Frontal cortex (tissue), 4 donors: ENCODE results near the gene THBD. TPM values are rescaled to one million over a fixed set of nuclear protein-coding genes. Genes with fewer than 3 reads are reported as not detected.

ENCODE experiments used
- DNase-seq, 2 donors: peaks; one replicate each; pipeline ENCODE4 v3.0.0; 2012; ENCODE audit warnings: low spot score in 2 of 2
- FAIRE-seq: peaks from 2 replicates; lab custom pipeline; 2012; peaks lifted over from hg19 to GRCh38; lab: Jason Lieb, UNC
- total RNA-seq: library from RNA; depleted of rRNA; stranded (reverse); fragments of >200 nt; gene quantifications from one replicate; pipeline ENCODE4 v1.2.3, GENCODE V29; 2014
- donor health status: control.
- donor health status: control.
- donor health status: control.

THBD gene
- total RNA-seq, 1 donor from 2014 or later: 1.2 TPM

- no peak for DNase-seq
- FAIRE-seq: no peak
Measured at GRCh38 chr20:23021541-23021940, 27.9 kb downstream of the THBD start.

DNA sequence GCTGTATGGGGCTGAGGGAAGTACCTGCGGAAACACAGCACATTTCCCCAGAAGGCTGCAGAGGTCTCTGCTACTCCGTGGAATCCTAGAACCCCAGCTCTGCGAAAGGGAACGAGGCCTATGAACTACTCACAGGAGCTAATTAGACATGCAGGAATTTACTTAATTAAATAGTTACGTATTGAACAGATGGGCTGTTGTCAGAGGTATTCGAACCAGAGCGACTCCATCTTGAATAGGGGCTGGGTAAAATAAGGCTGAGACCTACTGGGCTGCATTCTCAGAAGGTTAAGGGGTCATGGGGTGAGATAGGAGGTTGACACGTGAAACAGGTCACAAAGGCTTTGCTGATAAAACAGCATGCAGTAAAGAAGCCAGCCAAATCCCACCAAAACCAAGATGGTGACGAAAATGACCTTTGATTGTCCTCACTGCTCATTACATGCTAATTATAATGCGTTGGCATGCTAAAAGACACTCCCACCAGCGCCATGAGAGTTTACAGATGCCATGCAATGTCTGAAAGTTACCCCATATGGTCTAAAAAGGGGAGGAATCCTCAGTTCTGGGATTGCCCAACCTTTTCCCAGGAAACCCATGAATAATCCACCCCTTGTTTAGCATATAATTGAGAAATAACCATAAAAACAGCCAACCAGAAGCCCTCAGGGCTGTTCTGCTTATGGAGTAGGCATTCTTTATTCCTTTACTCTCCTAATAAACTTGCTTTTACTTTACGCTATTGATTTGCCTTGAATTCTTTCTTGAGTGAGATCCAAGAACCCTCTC lies 29.0 kb downstream of the THBD start:
- FAIRE-seq (no peak), DNase-seq (no peak)

GRCh38 chr20:23019403-23019802 lies 30.1 kb downstream of the THBD start:
- DNase-seq (no peak), FAIRE-seq (no peak)

DNA sequence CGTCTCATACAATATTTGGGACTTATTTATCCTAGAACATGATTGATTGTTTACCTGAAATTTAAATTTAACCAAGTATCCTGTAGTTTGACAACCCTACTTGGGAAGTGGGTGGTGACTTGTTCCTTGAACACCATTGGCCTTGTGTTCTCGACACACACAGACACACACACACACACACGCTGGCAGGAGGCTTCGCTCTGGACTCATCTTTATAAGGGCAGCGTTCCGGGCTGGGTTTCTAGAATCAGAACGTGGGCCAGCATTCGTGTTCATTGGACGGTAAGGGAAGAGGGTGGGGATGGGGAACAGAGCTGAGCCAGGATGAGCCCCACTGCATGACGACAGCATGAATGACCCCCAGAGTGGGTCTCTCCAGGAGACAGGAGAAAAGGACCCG lies 30.5 kb downstream of the THBD start:
- FAIRE-seq: no peak

GRCh38 chr20:23018432-23018831 lies 31.0 kb downstream of the THBD start:
- FAIRE-seq (no peak), DNase-seq (no peak)

More for the DNA sequence above, 30.5 kb downstream of the THBD start:
- DNase-seq: no peak

DNA sequence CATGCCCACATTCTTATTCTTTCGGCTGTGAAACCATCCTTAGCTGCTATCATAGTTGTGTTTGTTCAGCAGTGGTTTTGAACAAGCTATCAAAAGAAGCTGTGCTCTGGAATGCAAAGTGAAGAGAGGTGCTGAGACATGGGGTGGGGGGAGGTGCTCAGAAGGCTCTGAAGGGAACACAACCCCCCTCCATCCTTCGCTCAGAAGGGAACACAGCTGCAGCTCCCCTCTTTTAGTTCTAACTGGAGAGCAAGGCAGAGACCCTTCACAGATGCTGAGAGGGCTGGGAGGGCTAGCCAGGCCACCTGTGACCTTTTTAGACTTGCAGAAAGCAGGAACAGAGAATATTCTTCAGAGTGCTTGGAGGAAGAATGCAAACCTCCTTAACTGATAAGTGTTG lies 32.0 kb downstream of the THBD start:
- DNase-seq (no peak), FAIRE-seq (no peak)

GRCh38 chr20:23013429-23013828 lies 36.0 kb downstream of the THBD start:
- no peak for FAIRE-seq
- DNase-seq: no peak

DNA sequence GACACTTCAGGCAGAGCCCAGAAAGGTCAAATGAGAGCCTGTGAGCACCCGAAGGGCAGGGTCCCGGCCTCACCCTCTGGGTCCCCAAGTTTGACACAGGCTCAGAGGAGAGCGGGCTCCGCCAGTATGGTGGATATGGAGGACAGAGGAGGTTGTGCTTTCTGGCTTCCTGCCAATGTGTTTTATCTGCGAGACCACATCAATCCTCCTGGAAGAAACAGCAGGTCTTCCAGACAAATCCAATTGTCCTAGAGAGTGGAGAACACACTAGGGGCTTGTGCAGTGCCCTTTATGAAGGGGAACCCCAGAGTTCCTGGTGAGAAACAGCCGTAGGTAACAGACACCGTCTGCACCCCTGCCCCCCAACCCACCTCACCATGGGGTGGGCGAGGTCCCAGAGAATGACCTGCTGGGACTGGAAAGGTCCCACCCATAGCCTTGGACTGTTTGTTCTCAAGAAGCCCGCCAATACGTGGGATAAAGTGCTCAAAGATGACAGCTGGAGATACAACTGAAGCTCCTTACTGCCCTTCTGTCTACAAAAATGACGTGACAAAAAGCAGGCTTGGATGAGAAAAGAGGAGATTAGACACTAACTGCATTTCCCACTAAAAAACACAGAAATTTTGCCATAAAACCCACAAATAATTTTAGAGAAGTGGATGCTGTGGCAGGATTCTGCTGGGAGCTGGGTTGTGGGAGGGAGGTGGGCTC lies 38.3 kb downstream of the THBD start:
- FAIRE-seq (no peak), DNase-seq (no peak)

- FAIRE-seq (no peak), DNase-seq (no peak)
Measured at GRCh38 chr20:23010096-23010495, 39.4 kb downstream of the THBD start.

GRCh38 chr20:23009636-23010035 lies 39.8 kb downstream of the THBD start:
- no peak for DNase-seq
- no peak for FAIRE-seq

DNA sequence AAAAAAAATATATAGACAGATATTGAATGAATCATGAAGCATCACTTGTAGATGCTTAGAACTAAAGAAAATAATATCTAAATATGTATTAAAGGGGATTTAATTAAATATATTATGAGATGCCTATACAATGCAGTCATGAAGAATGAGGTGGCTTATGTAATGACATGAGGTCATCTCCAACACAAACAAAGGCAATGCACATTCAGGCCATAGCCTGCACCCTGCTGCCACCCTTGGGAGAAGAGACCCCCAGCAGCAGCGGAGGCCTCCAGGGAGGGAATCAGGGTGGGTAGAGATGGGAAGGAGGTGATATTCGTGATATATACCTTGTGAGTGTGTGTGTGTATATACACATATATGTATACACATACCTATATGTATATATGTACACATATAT lies 40.8 kb downstream of the THBD start:
- no peak for FAIRE-seq
- DNase-seq: no peak

DNA sequence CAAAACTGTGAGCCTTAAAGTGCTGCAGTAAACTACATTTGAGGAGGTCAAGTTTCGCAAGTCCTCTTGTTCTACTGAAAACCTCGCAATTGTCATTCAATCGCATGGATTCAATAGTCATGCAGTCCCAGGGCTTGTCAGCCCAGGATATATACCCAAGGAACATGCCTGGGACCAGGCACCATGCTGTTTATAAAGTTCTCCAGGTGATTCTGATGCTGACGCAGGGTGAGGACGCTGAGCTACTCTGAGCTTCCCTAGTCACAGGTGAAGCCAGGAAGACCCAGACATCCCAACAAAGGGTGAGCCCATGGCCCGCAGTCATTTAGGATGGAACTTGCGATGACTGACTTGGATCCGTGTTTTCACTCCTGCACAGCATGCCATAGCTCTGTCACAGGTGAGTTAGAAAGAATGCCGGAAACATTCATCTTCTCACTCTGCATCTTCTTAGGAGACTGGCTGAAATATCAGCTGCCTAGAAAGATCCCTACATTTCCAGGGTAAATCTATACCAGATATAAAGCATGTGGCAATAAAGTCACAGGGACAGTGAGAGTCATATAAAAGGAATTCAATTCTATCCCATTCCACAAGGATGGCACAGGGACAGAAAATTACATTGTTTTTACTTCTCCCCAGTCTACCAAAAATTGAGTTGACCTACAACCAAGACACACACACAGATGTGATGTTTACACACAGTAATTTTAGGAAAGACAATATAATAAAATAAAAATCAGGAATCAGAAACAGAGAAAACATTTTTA lies 41.4 kb downstream of the THBD start:
- DNase-seq: no peak
- FAIRE-seq: no peak

- DNase-seq: no peak
- no peak for FAIRE-seq
Measured at GRCh38 chr20:23007462-23007861, 42.0 kb downstream of the THBD start.

DNA sequence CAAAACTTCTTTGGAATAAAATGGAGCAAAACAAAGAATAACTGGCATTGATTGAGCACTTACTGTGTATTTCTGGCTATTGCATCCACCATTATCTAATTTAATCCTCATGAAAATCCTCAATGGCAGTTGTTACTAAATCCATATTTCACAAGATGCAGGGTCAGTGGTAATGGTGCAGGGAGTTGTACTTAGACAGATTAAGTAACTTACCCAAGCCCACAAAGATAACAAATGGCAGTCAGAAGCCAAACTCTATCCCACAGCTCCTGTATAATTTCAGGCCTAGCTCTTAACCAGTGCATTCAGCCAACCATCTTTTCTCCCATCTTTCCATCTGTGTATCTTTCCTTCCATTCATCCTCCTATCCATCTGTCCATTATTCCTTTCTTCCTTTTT lies 43.7 kb downstream of the THBD start:
- FAIRE-seq: no peak
- no peak for DNase-seq

DNA sequence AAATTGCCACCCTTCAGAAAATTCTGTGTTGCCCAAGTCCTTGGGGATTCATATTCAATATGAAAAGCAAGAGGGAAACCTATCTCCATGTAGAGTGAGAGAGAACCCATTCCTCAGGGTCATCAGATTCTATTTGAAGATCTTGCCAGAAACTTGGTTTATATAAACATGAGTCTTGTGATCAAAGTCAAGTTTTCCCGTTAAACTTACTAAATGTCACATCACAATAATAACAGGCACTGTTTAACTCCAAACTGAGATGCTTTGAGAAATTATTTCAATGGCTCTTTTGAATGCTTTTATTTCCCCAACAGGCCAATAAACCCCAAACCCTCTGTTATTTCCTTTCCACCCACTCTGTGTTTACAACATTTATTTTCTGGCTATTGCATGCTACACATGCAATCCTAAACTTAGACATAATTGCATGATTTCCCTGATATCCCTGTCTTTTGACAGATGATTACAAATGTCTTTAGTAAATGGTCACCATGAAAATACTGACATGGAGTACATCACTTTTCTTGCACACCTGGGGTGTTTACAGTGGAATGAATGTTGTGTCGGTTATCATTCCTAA lies 45.5 kb downstream of the THBD start:
- no peak for FAIRE-seq
- no peak for DNase-seq

GRCh38 chr20:23003077-23003635 lies 46.3 kb downstream of the THBD start:
- FAIRE-seq: no peak

DNA sequence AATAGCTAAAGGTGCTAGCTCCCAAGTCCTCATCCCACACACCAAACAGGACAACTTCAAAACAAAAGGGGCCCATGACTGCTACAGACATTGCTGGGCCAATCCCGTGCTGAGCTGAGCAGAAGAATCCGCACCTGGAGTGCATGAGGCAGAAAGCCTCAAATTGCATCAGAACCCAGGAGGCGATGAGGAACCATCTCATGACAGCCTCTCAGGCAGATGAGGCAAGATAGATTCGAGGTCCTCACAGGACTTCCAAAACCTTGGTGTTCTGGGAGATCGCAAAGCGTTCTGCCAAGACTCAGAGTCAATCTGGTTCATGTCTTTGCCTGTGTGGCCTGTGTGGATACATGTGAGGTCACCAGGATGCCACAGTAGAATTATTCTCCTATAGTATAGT lies 47.2 kb downstream of the THBD start:
- FAIRE-seq: no peak

More at GRCh38 chr20:23003077-23003635, 46.3 kb downstream of the THBD start:
- DNase-seq: no peak

DNA sequence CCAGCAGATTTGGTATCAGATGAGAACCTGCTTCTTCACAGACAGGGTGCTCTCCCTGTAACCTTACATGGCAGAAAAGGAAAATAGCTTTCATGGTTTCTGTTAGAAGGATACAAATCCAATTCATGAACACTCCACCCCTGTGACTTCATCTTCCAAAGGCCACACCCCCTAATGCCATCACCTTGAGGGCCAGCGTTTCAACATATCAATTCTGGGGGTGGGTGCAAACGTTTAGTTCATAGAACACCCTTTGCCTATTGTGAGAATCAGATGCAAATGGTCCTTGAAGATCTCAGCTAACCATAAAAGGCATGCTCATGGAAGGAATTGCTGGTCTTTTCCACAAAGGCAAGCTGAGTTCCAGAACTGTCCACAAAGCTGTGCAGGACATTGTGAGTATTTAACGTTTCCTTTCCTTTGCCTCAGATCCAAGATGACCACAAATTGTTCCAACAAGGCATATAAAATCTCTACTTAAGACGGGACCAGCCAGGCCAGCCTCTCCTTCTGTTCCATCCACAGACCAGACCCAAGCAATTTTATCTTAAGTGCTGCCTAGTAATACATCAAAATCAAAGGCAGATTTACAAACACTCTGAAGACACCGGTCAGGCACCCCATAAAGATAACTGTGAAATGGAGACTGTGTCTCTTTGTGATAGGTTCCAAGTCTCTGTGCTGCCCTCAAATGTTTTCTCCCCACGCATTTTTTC lies 49.1 kb downstream of the THBD start:
- no peak for FAIRE-seq

More for the DNA sequence above, 47.2 kb downstream of the THBD start:
- DNase-seq: no peak

DNA sequence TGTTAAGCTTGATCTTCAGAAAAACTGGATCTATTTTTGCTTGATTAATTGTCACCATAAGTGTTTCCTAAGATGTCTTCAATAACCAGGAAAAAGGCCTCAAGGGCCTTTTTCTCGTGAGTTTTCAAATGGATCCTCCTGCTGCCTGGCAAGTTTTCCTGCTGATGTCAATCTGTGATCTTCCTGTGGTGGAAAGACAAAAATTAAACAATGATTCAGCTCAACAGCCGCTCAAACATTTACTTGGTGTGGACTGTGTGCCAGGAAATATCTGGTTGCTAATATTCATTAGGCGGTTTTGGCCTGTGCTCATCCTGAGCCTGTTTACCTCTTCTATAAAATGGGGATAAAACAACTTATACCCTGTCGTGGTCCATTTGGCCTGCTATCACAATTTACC lies 49.7 kb downstream of the THBD start:
- FAIRE-seq: no peak
- no peak for DNase-seq

More for the DNA sequence above, 49.1 kb downstream of the THBD start:
- DNase-seq: no peak
